ENCODE measurements around the gene NFKBIB. TPM values are rescaled to one million over a fixed set of nuclear protein-coding genes. Genes with fewer than 3 reads are reported as not detected.

Gene NFKBIB
- total and polyA plus RNA-seq, 2 of the 8 experiments (the other 6 are each of a cell fraction or from before 2014, with no cell fraction given), result 37.3 to 44.1 TPM

DNA sequence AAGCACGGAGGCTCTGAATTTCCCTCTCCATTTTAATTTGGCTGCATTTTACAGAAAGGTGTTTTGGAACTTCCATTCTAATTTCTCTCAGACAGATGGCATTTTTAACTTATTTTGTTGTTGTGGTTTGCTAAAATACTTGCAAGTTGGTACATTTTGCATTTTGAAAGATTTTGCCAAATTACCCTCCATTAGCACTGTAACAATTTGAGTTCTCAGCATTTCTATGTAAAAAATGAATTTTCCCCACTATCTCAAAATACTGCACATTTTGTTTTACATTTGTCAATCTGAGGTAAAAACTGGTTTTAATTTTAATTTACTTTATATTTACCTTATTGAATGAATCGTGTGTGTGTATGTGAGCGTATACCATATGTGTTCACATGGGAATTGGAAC lies 43.0 kb upstream of the NFKBIB start:
- H3K14ac ChIP-seq (ENCODE audit: insufficient read length), result no peak overlapping the region
- no peak overlapping the region for H2BK5ac ChIP-seq (ENCODE audit: low read depth, low read length)
- FAIRE-seq, result no peak
- H3K18ac ChIP-seq (ENCODE audit: extremely low read depth, low read length), result no peak overlapping the region
- H3K79me2 ChIP-seq (ENCODE audit: control insufficient read depth in 1 of 2, insufficient read depth in 2 of 2, low read length in 2 of 2), result no peaks in the 10 kb centered on the region
- H3K79me1 ChIP-seq (ENCODE audit: low read depth, low read length), result no peaks in the 10 kb centered on the region
- H3K27me3 ChIP-seq (replicated peaks in 1 of 4; ENCODE audit: control insufficient read depth in 3 of 4, extremely low read depth in 1 of 4, insufficient read depth in 3 of 4, low read length in 3 of 4), result no peaks in the 10 kb centered on the region
- no peak overlapping the region for H3K27ac ChIP-seq (ENCODE audit: low read depth, low read length)
- 84% methylated on average over 3 of the region's 3 CpGs; no CpG with 5 or more reads in 1 of the 2 experiments for WGBS, 2 experiments (ENCODE audit: extremely low coverage in 1 of 2, insufficient coverage in 1 of 2, insufficient read length in 1 of 2, insufficient replicate concordance in 2 of 2, low coverage in 1 of 2, low lambda C conversion rate in 2 of 2, missing lambda C conversion rate in 1 of 2)
- ChIA-PET POLR2A (ENCODE audit: partially characterized antibody) (interaction anchor here (0.6 to 1.7 kb wide), 3 partner anchors 10 to 80 kb away, joined by 3 to 5 read pairs (median 3); no protein-coding TSS in a partner anchor), CTCF (ENCODE audit: partially characterized antibody) (no interaction called here)
- TF ChIP-seq RAD21 (IDR thresholded peaks at IDR 0.05 in 1 of 2, conservative IDR thresholded peaks at IDR 0.05 in 1 of 2; ENCODE audit: low read depth in 2 of 2, low read length in 2 of 2) (no peak), RBBP5 (IDR thresholded peaks at IDR 0.05; ENCODE audit: borderline replicate concordance, low read depth, low read length) (no peak), EP300 (IDR thresholded peaks at IDR 0.05; ENCODE audit: borderline replicate concordance in 1 of 2, low read depth in 2 of 2, low read length in 2 of 2) (no peak), CBX8 (IDR thresholded peaks at IDR 0.05; ENCODE audit: borderline replicate concordance, low read depth, low read length) (no peak), BRCA1 (IDR thresholded peaks at IDR 0.05; ENCODE audit: low read depth, low read length) (no peak), FOSL1 (IDR thresholded peaks at IDR 0.05; ENCODE audit: insufficient read depth, low read depth, low read length) (no peak), TAF7 (optimal IDR thresholded peaks at IDR 0.05; ENCODE audit: borderline replicate concordance, low read depth, low read length) (no peak), CHD2 (IDR thresholded peaks at IDR 0.05; ENCODE audit: low read length) (no peak), SP2 (IDR thresholded peaks at IDR 0.05; ENCODE audit: low read length) (no peak), BCL11A (IDR thresholded peaks at IDR 0.05; ENCODE audit: low read depth in 2 of 2, low read length in 2 of 2) (no peak), GTF2F1 (IDR thresholded peaks at IDR 0.05; ENCODE audit: borderline replicate concordance, low read depth, low read length) (no peak), TBP (IDR thresholded peaks at IDR 0.05; ENCODE audit: low read depth, low read length) (no peak), SIX5 (IDR thresholded peaks at IDR 0.05; ENCODE audit: low read depth, low read length) (no peak)
- no peak overlapping the region for H2AFZ ChIP-seq (ENCODE audit: low read length)
- peaks cover 5% of the 10 kb centered on the region; the same call in 1 of the 2 replicates for H3K23me2 ChIP-seq (ENCODE audit: low read depth, low read length)
- no peak overlapping the region for H2AK5ac ChIP-seq (ENCODE audit: low read depth, low read length)
- no peak for DNase-seq (ENCODE audit: low read depth in 1 of 2, low spot score in 2 of 2)
- no peak overlapping the region for H4K5ac ChIP-seq (ENCODE audit: insufficient read length, low read depth, low read length)
- peaks cover 0 to 4% (median 0%) of the 10 kb centered on the region in 4 experiments; a peak in 2 of 7 replicates for H3K4me1 ChIP-seq (replicated peaks in 1 of 4; ENCODE audit: control insufficient read depth in 3 of 4, insufficient read depth in 4 of 4, low read length in 3 of 4)
- no peak overlapping the region for H3K9ac ChIP-seq (replicated peaks in 1 of 4; ENCODE audit: extremely low read depth in 1 of 4, low read depth in 3 of 4, low read length in 3 of 4)
- no peak overlapping the region for H2BK20ac ChIP-seq (ENCODE audit: low read length)
- H2BK120ac ChIP-seq (replicated peaks; ENCODE audit: low read depth, low read length), result no peak overlapping the region
- no peaks in the 10 kb centered on the region for H3K36me3 ChIP-seq (ENCODE audit: control insufficient read depth in 2 of 4, insufficient read depth in 4 of 4, low read length in 3 of 4)
- no peaks in the 10 kb centered on the region for H4K20me1 ChIP-seq (replicated peaks in 1 of 2; ENCODE audit: control insufficient read depth in 1 of 2, insufficient read depth in 2 of 2, low read length in 2 of 2)
- no peak overlapping the region for H3K56ac ChIP-seq (replicated peaks; ENCODE audit: insufficient read length, low read depth, low read length)
- no peak overlapping the region for H3K23ac ChIP-seq (ENCODE audit: insufficient read length)
- H2BK12ac ChIP-seq (ENCODE audit: low read depth, low read length), result no peak overlapping the region
- H3K4me2 ChIP-seq (ENCODE audit: insufficient read depth in 1 of 2, low read depth in 2 of 2, low read length in 2 of 2), result no peak overlapping the region
- peaks cover 0 to 7% of the 10 kb centered on the region in 2 experiments; a peak in 1 of 4 replicates for H3K9me3 ChIP-seq (ENCODE audit: insufficient read depth in 2 of 2, low read depth in 1 of 2, low read length in 1 of 2)
- H3K4ac ChIP-seq (replicated peaks; ENCODE audit: insufficient read length, low read depth, low read length), result no peak overlapping the region
- H4K8ac ChIP-seq (ENCODE audit: extremely low read depth, insufficient read depth, low read length), result no peak overlapping the region
- H4K91ac ChIP-seq (replicated peaks; ENCODE audit: insufficient read length, low read length), result no peak overlapping the region
- H2BK15ac ChIP-seq (ENCODE audit: low read length), result no peak overlapping the region
- no peak overlapping the region for H3K4me3 ChIP-seq (ENCODE audit: extremely low read depth in 1 of 4, insufficient read depth in 2 of 4, low read depth in 3 of 4, low read length in 4 of 4)

Measured in H1 (cell line).